Fibroblast of lung (primary cell): Measurements from ENCODE around the gene SMOC2. TPM values are rescaled to one million over a fixed set of nuclear protein-coding genes. Genes with fewer than 3 reads are reported as not detected.

Source experiments
- DNase-seq, 2 donors: peaks; one replicate each; pipeline versions ENCODE4 v3.0.0 to v3.0.0-alpha.2; 2010; ENCODE audit warnings: low read depth in 2 of 2
- H2AFZ ChIP-seq: 2 replicates; pipeline ENCODE4 v1.5.1; 2012; ENCODE audit warnings: low read length, control low read depth, inconsistent platforms
- H3K27ac ChIP-seq: 2 replicates; pipeline ENCODE4 v1.5.1; 2011; ENCODE audit warnings: low read length, control low read depth; ENCODE audit not compliant: insufficient read depth
- H3K27me3 ChIP-seq: 2 replicates; pipeline ENCODE4 v1.5.1; 2011; ENCODE audit warnings: mild to moderate bottlenecking, low read length; ENCODE audit not compliant: control insufficient read depth, insufficient read depth
- H3K36me3 ChIP-seq: 2 replicates; pipeline ENCODE4 v1.5.1; 2011; ENCODE audit warnings: low read length; ENCODE audit not compliant: control insufficient read depth, insufficient read depth
- H3K4me1 ChIP-seq: 2 replicates; pipeline ENCODE4 v1.5.1; 2011; ENCODE audit warnings: low read length; ENCODE audit not compliant: control insufficient read depth, insufficient read depth; ENCODE audit errors: extremely low read depth
- H3K4me2 ChIP-seq: 2 replicates; pipeline ENCODE4 v1.5.1; 2011; ENCODE audit warnings: low read length, control low read depth; ENCODE audit not compliant: insufficient read depth; ENCODE audit errors: extremely low read depth
- H3K4me3 ChIP-seq, 4 experiments: fragments of 200-600 bp in 1 of 4; sonication (generic) in 1 of 4; replicated peaks in 1 of 4; 2 replicates each; pipeline ENCODE4 v1.5.1; 2011 to 2016; ENCODE audit warnings: low read length in 4 of 4, low read depth in 3 of 4, mild to moderate bottlenecking in 3 of 4, control low read depth in 2 of 4, inconsistent platforms in 1 of 4, mixed read lengths in 1 of 4; ENCODE audit not compliant: insufficient read depth in 1 of 4; ENCODE audit errors: control extremely low read depth in 1 of 4
- H3K79me2 ChIP-seq: 2 replicates; pipeline ENCODE4 v1.5.1; 2012; ENCODE audit warnings: mild to moderate bottlenecking, low read length, inconsistent platforms; ENCODE audit not compliant: control insufficient read depth, insufficient read depth
- H3K9ac ChIP-seq: 2 replicates; pipeline ENCODE4 v1.5.1; 2011; ENCODE audit warnings: mild to moderate bottlenecking, low read length, control low read depth; ENCODE audit not compliant: insufficient read depth
- H3K9me3 ChIP-seq: 2 replicates; pipeline ENCODE4 v1.5.1; 2012; ENCODE audit warnings: low read depth, low read length; ENCODE audit not compliant: control insufficient read depth, insufficient read depth
- H4K20me1 ChIP-seq: 2 replicates; pipeline ENCODE4 v1.5.1; 2011; ENCODE audit warnings: low read length; ENCODE audit not compliant: control insufficient read depth, insufficient read depth; ENCODE audit errors: extremely low read depth
- EZH2 ChIP-seq: IDR thresholded peaks from 2 replicates; pipeline ENCODE4 v1.5.1; 2012; ENCODE audit warnings: low read length, control low read depth, mild to moderate bottlenecking; ENCODE audit errors: missing control alignments
- polyA plus RNA-seq, 2 donors: library from polyadenylated mRNA; depleted of rRNA in 1 of 2; stranded (reverse) in 1 of 2; unstranded in 1 of 2; fragments of >200 nt; gene quantifications; 2 replicates each; pipeline ENCODE4 v1.2.1, GENCODE V29; 2011 to 2012; ENCODE audit warnings: missing spikeins in 1 of 2
- total RNA-seq: library from RNA; depleted of rRNA; stranded (reverse); fragments of >200 nt; gene quantifications from 2 replicates; pipeline ENCODE4 v1.2.1, GENCODE V29; 2014
- TF ChIP-seq, protein P1 (sequence below), 2 donors: IDR thresholded peaks in 1 of 2; conservative IDR thresholded peaks in 1 of 2; 1 replicate in 1 of 2; 2 replicates in 1 of 2; pipeline ENCODE4 v1.5.1; 2011 to 2012; ENCODE audit warnings: low read length in 2 of 2, control low read depth in 1 of 2, inconsistent platforms in 1 of 2, low read depth in 1 of 2, mild to moderate bottlenecking in 1 of 2

Gene SMOC2
- total and polyA plus RNA-seq, 2 donors (not counting 1 experiment from before 2014, with no cell fraction given), result not detected

DNA sequence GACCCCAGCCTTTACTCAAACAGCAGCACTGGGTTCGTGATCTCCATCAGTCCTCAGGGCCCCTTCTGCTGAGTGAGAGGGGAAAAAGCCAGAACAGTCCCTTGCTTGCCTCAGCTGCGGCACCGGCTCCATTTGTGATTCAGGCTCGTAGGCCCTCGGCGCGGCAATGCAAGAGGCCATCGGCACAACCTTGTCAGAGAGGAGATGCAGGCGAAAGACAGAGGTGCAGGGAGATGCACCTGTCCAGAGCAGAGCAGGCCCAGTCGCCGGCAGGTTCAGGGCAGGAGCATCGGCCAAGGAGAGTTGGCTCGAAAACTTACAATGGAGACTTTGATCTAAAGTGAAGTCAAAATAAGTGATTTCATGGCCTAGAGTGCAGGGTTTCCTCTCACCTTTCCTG, 171.6 kb downstream of the SMOC2 start:
- Histone ChIP-seq H3K9ac (no peak overlapping the region), H3K4me2 (no peak overlapping the region), H3K79me2 (no peaks in the 10 kb centered on the region), H4K20me1 (no peaks in the 10 kb centered on the region), H3K27me3 (no peaks in the 10 kb centered on the region), H3K4me3 (no peak overlapping the region), H3K4me1 (no peaks in the 10 kb centered on the region), H3K9me3 (no peaks in the 10 kb centered on the region), H3K27ac (no peak overlapping the region), H3K36me3 (no peaks in the 10 kb centered on the region), H2AFZ (no peak overlapping the region)
- DNase-seq, result no peak
- TF ChIP-seq, protein P1, sequence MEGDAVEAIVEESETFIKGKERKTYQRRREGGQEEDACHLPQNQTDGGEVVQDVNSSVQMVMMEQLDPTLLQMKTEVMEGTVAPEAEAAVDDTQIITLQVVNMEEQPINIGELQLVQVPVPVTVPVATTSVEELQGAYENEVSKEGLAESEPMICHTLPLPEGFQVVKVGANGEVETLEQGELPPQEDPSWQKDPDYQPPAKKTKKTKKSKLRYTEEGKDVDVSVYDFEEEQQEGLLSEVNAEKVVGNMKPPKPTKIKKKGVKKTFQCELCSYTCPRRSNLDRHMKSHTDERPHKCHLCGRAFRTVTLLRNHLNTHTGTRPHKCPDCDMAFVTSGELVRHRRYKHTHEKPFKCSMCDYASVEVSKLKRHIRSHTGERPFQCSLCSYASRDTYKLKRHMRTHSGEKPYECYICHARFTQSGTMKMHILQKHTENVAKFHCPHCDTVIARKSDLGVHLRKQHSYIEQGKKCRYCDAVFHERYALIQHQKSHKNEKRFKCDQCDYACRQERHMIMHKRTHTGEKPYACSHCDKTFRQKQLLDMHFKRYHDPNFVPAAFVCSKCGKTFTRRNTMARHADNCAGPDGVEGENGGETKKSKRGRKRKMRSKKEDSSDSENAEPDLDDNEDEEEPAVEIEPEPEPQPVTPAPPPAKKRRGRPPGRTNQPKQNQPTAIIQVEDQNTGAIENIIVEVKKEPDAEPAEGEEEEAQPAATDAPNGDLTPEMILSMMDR (conservative IDR thresholded peaks at IDR 0.05 in 1 of 2, IDR thresholded peaks at IDR 0.05 in 1 of 2; ENCODE audit: low read depth in 1 of 2, low read length in 2 of 2), result no peak
- TF ChIP-seq EZH2, result no peak

DNA sequence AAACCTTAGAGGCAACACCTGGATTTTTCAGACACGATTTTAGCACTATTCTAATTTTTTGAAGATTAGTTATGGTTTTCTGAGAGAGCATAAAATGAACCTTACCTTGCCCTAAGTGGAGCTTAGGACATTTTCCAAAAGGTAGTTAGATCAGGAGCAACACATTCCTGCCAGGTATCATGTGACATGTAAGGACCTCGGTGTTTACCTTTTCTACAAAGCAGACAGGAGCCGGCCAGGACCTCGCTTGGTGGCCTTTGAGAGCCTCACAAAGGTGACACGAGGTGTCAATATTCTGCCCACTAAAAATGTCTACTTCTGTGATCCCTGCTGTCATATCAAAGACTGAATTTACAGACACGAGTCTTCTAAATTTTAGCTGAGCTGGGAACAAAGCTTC, 174.9 kb downstream of the SMOC2 start:
- TF ChIP-seq, protein P1 (conservative IDR thresholded peaks at IDR 0.05 in 1 of 2, IDR thresholded peaks at IDR 0.05 in 1 of 2; ENCODE audit: low read depth in 1 of 2, low read length in 2 of 2), result no peak
- TF ChIP-seq EZH2, result no peak
- DNase-seq, result no peak
- H3K27ac ChIP-seq, result no peak overlapping the region
- H3K79me2 ChIP-seq, result no peaks in the 10 kb centered on the region
- no peaks in the 10 kb centered on the region for H3K4me1 ChIP-seq
- H3K4me3 ChIP-seq, result no peak overlapping the region
- no peaks in the 10 kb centered on the region for H4K20me1 ChIP-seq
- H3K9me3 ChIP-seq, result no peaks in the 10 kb centered on the region
- no peak overlapping the region for H3K4me2 ChIP-seq
- no peaks in the 10 kb centered on the region for H3K27me3 ChIP-seq
- H3K36me3 ChIP-seq, result no peaks in the 10 kb centered on the region
- no peak overlapping the region for H3K9ac ChIP-seq
- no peak overlapping the region for H2AFZ ChIP-seq

DNA sequence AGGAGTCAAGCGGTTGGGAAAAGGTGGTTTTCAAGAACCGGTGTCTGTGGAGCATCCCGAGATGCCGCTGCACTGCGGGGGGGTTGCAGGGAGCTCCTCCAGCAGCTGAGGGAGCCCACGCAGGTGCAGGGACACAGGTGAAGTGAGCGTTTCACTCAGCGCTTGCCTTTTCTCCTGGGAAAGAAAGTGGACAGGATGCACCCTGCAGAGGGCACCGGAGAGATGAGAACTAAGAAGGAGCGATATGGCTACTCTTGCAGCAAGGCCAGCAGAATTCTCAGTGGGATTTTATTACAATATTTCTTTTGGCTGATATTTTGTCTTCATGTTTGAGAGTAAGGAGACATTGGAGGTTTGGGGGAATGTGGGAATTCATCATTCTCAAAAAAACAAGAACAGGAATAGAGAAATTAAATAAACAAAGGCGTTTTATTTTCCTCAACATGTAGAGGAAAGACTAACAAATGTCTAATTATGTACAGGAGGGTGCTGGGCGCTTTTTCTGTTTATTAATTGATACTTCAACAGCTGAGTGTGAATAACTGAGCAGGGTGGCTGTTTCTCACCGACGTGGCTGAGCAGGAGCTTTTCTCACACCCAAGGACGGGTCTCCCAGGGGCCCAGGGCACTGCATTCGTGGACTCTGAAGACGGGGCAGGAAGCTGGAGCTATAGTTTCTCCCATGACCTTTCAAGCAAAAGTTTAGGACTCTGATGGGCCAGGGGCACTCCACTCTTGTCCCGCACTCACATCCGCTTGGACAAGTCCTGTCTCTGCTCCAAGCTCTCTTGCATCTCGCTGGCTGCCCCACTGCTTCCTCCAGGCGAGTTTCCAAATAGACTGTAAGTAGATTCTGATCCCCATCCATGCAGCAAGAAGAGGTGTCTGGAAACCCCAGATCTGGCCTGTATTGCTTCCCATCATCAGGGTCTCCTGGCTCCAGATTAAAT, 176.1 kb downstream of the SMOC2 start:
- DNase-seq, result no peak
- TF ChIP-seq EZH2, result no peak
- TF ChIP-seq, protein P1 (conservative IDR thresholded peaks at IDR 0.05 in 1 of 2, IDR thresholded peaks at IDR 0.05 in 1 of 2; ENCODE audit: low read depth in 1 of 2, low read length in 2 of 2), result no peak
- H2AFZ ChIP-seq, result no peak overlapping the region
- H3K4me1 ChIP-seq, result no peaks in the 10 kb centered on the region
- no peak overlapping the region for H3K4me3 ChIP-seq
- H4K20me1 ChIP-seq, result no peaks in the 10 kb centered on the region
- H3K27me3 ChIP-seq, result no peaks in the 10 kb centered on the region
- no peak overlapping the region for H3K27ac ChIP-seq
- no peak overlapping the region for H3K4me2 ChIP-seq
- no peak overlapping the region for H3K9ac ChIP-seq
- no peaks in the 10 kb centered on the region for H3K79me2 ChIP-seq
- H3K36me3 ChIP-seq, result no peaks in the 10 kb centered on the region
- no peaks in the 10 kb centered on the region for H3K9me3 ChIP-seq
